ENCODE measurements around the gene MAP1B. TPM values are rescaled to one million over a fixed set of nuclear protein-coding genes. Genes with fewer than 3 reads are reported as not detected.

MAP1B gene
- total and polyA plus RNA-seq, 10 of the 15 experiments (the other 5 are each of a cell fraction or from before 2014, with no cell fraction given), result 0.02 to 0.81 (median 0.06) TPM; not detected in 1

- TF ChIP-seq E2F4 (IDR thresholded peaks at IDR 0.05; ENCODE audit: low read depth, low read length) (no peak), HDAC2 (IDR thresholded peaks at IDR 0.05) (no peak), ESRRA (IDR thresholded peaks at IDR 0.05; ENCODE audit: low read length) (no peak)
Measured at GRCh38 chr5:72183101-72183520, 75.8 kb downstream of the MAP1B start (continued).

- Histone ChIP-seq H3K4me2 (ENCODE audit: control insufficient read depth, insufficient read depth) (no peak overlapping the region), H3K79me2 (ENCODE audit: control insufficient read depth, insufficient read depth, low read length) (no peaks in the 10 kb centered on the region), H3K4me3 (no peak overlapping the region), H3K27ac (ENCODE audit: control insufficient read depth, insufficient read depth) (no peak overlapping the region), H3K4me1 (ENCODE audit: control insufficient read depth, insufficient read depth, low read length) (no peaks in the 10 kb centered on the region), H3K27me3 (replicated peaks in 1 of 2; ENCODE audit: control insufficient read depth in 2 of 2, insufficient read depth in 2 of 2, low read length in 1 of 2) (peaks cover 0 to 9% of the 10 kb centered on the region in 2 experiments; a peak in 2 of 4 replicates), H3K36me3 (ENCODE audit: control insufficient read depth in 2 of 2, insufficient read depth in 2 of 2, low read length in 1 of 2) (no peaks in the 10 kb centered on the region), H4K20me1 (ENCODE audit: control insufficient read depth, insufficient read depth) (no peaks in the 10 kb centered on the region), H3K9me3 (replicated peaks; ENCODE audit: control insufficient read depth, insufficient read depth, low read length) (no peaks in the 10 kb centered on the region), H2AFZ (ENCODE audit: control insufficient read depth, low read depth, low read length) (no peak overlapping the region), H3K9ac (ENCODE audit: control insufficient read depth, insufficient read depth, low read length) (no peak overlapping the region)
- no TSS peak for BruUV-seq (replicated peaks)
- intact Hi-C loops (cut with micrococcal nuclease; ENCODE audit: unreplicated experiment) (no loop called here), in situ Hi-C loops (cut with MboI) (no loop called here)
- TF ChIP-seq ASH2L (IDR thresholded peaks at IDR 0.05; ENCODE audit: borderline replicate concordance, low read depth) (no peak), TBL1XR1 (IDR thresholded peaks at IDR 0.05; ENCODE audit: low read depth, low read length) (no peak), CHD4 (IDR thresholded peaks at IDR 0.05) (no peak)
- ChIA-PET CTCF (no interaction called here), SMC1A (ENCODE audit: uncharacterized antibody, unreplicated experiment) (no interaction called here), RAD21 (ENCODE audit: unreplicated experiment) (no interaction called here), POLR2A (no interaction called here)
- FAIRE-seq (no peak), DNase-seq (ENCODE audit: low read depth, low spot score) (no peak), ATAC-seq (peak; percentile 29; the same call in 2 of the 3 replicates)
- 70% methylated on average over 3 of the region's 3 CpGs for WGBS (ENCODE audit: insufficient coverage, insufficient replicate concordance, low lambda C conversion rate, missing lambda C conversion rate)
Measured at GRCh38 chr5:72184408-72184807, 77.1 kb downstream of the MAP1B start.

All from GM12878 (cell line).